Stimulated activated CD8-positive, alpha-beta memory T cell treated with anti-CD3 and anti-CD28 coated beads, Interleukin-7, amount 100 ng/mL, for 1 hour (primary cell): ENCODE results near the gene OR2W1.

ENCODE experiments used
- DNase-seq, 2 donors: peaks; one replicate each; pipeline ENCODE4 v3.0.0-alpha.2; 2020; ENCODE audit warnings: low read depth in 2 of 2

Gene OR2W1

GRCh38 chr6:29045075-29045474 is at the start of gene OR2W1:
Gene OR2W1 (minus strand): TSS chr6:29045175. CDS start chr6:29045175, 0 bp downstream.
- no peak for DNase-seq

DNA sequence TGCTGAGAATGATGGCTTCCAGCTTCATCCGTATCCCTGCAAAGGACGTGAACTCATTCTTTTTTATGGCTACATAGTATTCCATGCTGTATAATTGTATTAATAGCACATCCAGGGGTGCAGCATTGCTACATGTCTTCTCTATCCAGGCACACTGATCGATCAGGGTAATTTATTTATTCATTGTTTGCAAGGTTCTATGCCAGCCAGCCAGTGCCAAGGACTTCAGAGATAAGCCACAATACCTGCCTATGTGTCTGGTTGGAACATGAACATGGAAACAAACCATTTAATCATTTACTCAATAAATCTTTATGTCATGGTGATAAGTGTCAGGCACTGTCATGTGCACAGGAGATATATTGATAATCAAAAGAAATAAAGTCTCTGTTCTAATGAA is 48.0 kb upstream of the OR2W1 start:
- no peak for DNase-seq

GRCh38 chr6:29087213-29087612 is 42.2 kb upstream of the OR2W1 start, which contains the start of gene OR2B3:
Gene OR2B3 (minus strand): TSS chr6:29087313. CDS start chr6:29087248, 65 bp downstream.
- no peak for DNase-seq

DNA sequence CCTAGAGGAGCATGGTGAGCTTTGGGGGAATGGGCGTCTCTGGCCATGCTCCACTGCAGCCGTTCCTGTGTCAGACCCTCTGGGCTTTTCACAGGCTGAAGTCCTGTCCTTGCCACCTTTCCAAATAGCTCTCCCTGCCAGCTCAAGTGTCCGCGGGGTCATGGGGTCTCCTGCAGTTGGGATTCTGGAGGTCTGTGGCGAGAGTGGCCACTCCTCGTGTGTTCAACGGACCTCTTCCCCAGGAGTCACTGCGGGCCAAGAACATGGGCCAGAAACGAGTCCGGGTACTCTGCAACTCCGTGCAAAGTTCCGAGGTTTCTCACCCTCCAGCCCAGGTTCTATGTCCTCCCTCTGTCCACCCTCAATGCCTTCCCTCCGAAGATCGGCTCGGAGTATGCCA is 37.5 kb upstream of the OR2W1 start:
- DNase-seq, result no peak

GRCh38 chr6:29081312-29081711 is 36.3 kb upstream of the OR2W1 start:
- no peak for DNase-seq

DNA sequence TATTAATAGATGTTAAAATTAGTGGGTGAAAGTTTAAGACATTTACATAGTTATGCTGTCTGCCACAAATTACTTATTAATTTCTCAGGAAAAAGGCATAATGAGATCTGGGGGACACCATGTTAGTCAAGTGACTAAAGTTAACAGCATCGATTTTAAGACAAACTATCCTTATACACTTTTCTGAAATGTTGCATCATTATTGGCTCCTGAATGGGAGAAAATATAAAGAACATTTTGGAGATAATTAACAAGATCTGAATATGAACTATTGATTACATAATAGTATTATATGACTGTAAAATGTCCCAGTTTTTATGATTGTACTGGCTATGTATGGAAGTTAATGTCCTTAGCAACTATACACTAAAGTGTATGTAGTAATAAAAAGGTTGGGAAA is 34.2 kb upstream of the OR2W1 start:
- DNase-seq, result no peak

- no peak for DNase-seq
Observed at GRCh38 chr6:29071831-29072723, 27.1 kb upstream of the OR2W1 start.

- DNase-seq, result no peak
Observed at GRCh38 chr6:29051680-29052079, 6.7 kb upstream of the OR2W1 start.

GRCh38 chr6:29035951-29036350 is 9.0 kb downstream of the OR2W1 start:
- no peak for DNase-seq

- no peak for DNase-seq
Observed at GRCh38 chr6:29028821-29029220, 16.2 kb downstream of the OR2W1 start.

DNA sequence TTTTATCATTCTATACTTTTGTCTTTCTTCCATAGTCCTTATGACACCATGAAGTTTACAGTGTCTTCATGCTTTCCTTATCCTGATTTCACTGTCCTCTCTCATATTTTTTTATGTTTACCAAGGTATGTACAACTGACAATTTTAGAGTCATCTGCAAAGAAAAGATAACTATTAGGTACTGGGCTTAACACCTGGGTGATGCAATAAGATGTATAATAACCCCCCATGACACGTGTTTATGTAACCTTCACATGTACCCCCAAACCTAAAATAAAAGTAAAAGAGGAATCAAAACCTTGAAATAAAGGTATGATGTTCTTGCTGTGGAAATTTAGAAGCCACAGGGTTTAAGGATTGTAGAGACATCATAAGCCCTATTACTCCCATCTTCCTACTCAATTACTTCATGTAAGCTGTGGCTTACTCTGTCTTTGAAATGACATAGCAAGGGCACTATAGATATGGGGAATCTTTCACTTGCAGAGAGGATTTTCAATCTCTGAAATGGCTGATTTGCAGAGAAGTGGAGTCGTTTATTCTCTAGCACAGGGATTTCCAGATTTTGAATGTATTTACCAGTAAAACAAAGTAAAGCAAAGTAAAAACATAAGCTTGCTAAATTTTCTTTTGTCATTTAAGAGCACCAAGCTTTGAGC is 18.9 kb downstream of the OR2W1 start:
- DNase-seq, result no peak

GRCh38 chr6:29021434-29021833 is 23.5 kb downstream of the OR2W1 start:
- DNase-seq, result no peak

DNA sequence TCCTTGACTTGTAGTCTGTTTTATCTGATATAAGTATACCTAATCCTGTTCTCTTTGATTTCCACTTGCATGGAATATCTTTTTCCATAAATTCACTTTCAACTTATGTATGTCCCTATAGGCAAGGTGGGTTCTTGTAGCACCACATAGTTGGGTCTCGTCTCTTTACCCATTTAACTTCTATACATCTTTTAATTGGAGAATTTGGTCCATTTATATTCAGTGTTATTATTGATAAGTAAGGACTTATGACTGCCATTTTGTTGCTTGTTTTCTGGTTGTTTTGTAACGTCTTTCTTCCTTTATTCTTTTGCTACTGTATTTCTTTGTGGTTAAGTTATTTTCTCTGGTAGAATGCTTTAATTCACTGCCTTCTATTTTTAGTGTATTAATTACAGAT is 25.3 kb downstream of the OR2W1 start:
- no peak for DNase-seq

DNA sequence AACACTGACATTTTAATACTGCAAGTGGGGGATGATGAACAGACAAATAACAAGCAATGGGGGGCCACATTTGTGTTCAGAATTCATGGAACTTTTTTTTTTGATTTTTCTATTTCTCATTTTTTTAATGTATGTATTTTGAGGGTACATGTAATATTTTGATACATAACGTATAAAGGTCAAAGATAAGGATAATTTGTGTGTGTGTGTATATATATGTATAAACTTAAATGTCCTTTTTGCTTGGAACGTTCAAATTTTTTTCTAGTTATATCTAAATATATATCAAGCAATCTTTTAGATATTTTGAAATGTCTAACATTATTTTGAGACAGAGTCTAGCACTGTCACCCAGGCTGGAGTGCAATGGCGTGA is 27.6 kb downstream of the OR2W1 start:
- no peak for DNase-seq

DNA sequence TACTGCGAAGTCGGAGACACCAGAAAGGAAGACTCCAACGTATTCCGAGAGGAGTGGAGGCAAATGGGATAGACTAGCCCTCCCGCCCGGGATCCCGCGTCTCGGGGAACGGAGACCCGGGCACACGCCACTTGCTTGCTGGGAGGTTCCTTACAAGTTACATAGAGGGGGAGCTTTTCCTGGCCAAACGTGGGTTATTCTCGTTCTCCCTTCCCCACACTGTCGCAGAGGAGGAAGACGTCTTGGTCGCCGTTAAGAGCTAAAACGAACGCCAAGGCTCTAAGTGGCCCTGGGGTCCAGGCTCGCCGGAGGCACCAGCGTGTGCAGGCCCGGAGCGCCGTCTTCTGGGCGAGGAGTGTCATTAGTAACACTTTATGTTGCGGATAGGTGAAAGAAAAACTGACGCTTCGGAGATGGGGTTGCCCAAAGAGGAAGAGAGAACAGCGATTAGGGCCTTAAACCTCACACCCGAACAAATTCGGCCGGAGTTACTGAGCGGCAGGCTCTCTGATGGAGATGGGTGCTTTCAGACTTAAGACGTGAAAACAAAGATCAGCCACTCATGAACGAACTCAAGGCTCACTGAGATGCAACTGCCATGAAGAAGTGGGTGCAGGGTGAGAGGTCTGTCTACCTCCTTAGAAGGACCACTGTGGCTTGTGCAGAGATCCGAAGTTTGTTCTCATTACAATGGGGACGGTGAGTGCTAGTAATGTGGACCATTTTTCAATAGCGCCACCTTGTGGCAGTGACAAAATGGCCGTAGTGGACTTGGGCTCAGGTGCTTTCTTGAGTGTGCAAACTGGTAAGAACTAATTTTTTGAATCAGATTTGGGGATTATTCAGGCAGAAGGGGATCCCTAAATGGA is 28.2 kb downstream of the OR2W1 start:
- DNase-seq, result peak; percentile 64 to 76

GRCh38 chr6:29014729-29015608 is 30.0 kb downstream of the OR2W1 start:
- DNase-seq, result no peak

DNA sequence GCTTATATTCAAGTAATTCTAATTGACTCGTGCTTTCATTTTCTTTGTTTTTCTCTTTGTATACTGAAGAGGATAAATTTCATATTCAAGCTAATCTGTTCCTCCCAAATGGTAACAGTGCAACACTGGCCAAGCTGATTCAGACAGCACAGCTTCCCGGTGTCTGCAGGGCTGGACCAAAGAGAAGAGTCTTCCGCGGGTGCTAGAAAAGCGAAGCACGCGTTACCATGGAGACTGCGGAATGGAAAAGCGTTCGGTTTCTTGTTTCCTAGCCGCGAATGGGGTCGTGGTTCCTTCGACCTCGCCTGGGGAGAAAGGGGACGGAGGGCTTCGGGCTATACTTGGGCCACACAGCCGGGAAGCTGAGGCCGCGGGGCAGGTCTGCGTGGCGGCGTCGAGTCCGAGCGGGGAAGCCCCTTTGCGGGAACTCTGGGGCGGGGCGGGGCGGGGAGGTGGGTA is 33.7 kb downstream of the OR2W1 start:
- DNase-seq, result no peak

GRCh38 chr6:29009358-29009757 is 35.6 kb downstream of the OR2W1 start:
- DNase-seq, result no peak

DNA sequence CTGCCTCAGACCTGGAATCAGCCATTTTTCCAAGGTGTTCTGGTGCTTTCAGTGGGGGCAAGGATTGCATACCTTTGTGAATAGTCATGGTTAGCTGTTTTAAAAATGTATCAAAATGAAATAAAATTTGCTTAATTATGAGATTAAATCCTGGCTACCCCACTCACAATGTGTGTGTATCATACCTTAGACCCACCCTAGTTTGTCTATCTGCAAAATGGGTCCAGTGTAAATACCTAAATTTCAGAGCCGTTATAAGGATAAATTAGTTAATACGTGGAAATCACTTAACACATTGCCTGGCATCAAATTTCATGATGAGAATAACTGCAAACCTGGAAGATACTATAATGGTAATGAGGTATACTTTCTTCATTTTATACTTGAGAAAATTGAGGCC is 36.9 kb downstream of the OR2W1 start:
- no peak for DNase-seq

DNA sequence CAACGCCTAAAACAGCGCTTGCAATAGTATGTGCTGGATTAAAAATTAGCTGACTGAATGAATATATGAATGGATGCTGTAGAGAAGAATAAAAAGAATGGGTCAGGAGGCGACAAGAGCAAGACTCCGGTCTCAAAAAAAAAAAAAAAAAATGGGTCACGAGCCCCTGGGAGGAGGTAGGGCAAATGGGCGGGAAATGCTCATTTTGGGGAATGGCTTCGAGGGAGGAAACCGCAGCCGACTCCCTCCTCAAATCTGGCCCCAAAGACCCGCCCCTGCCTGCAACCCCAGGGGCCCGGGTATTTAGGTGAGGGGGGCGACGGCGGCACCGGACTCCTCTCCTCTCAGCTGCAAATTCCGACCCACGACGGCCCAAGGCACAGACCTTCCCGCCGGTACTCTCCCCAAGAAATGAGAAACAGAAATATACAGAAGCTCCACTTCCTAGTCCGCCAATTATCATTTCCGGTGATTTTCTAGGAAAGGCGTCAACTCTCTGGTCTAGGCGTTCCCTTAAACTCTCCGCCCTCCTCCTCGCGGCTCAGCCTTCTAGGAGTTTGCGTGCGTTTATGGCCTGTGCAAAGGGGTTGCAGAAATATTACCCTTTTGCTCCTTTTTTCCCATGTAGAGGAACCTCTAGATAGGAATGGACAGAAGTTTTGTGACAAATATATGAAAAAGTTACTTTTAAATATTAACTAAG is 39.6 kb downstream of the OR2W1 start, which contains the start of gene ZNF311:
Gene ZNF311 (minus strand): TSS at position 133 of the 703 bp plus-strand sequence. CDS start 1,361 bp downstream, outside the sequence.
- DNase-seq, result no peak
